HepG2 (cell line): ENCODE measurements around the gene FBXO41. TPM values are rescaled to one million over a fixed set of nuclear protein-coding genes. Genes with fewer than 3 reads are reported as not detected.

Experiments
- ATAC-seq: fragments of 200-7000 bp; cut with Tn5 transposase; 3 replicates; pipeline ENCODE4 v1.9.1; 2020; ENCODE audit warnings: mild to moderate bottlenecking, moderate library complexity
- BruUV-seq: library from RNA; stranded (reverse); fragments of 400-500 nt; replicated peaks from 2 replicates; lab custom pipeline; 2021; lab: Mats Ljungman, UMichigan
- CTCF ChIA-PET: fragments of 300-600 bp; formaldehyde crosslinking; extraction: SDS; loops from one replicate; lab custom pipeline; 2021; ENCODE audit warnings: low total read pairs, inconsistent platforms, low intra/inter-chr PET ratio; lab: Yijun Ruan, JAX
- POLR2A ChIA-PET: fragments of 350-600 bp; sonication (Branson Sonifier 250); formaldehyde crosslinking; loops from one replicate; lab custom pipeline; 2020; ENCODE audit warnings: antibody characterized with exemption, inconsistent platforms; lab: Yijun Ruan, JAX
- DNase-seq: peaks from one replicate; pipeline ENCODE4 v3.0.0-alpha.2; 2015; ENCODE audit warnings: low spot score
- FAIRE-seq: peaks from 3 replicates; lab custom pipeline; 2011; peaks lifted over from hg19 to GRCh38; lab: Jason Lieb, UNC
- H2AFZ ChIP-seq: one replicate; pipeline ENCODE4 v1.6.1; 2011; ENCODE audit warnings: low read length, inconsistent platforms
- H3K27ac ChIP-seq: fragments of 300-600 bp; 3 replicates; pipeline ENCODE4 v1.8.0; 2011; ENCODE audit warnings: mixed run types, mild to moderate bottlenecking, mixed read lengths, low read length, inconsistent platforms; ENCODE audit not compliant: insufficient read depth; ENCODE audit errors: extremely low read length
- H3K27me3 ChIP-seq, 2 experiments: fragments of 200-600 bp in 1 of 2; 2 replicates in 1 of 2; 3 replicates in 1 of 2; pipeline versions ENCODE4 v1.6.0 to v1.8.0; 2011; ENCODE audit warnings: low read length in 2 of 2, mild to moderate bottlenecking in 2 of 2, moderate library complexity in 2 of 2, inconsistent platforms in 1 of 2; ENCODE audit not compliant: insufficient read depth in 2 of 2, control insufficient read depth in 1 of 2
- H3K36me3 ChIP-seq, 2 experiments: fragments of 200-600 bp in 1 of 2; replicated peaks in 1 of 2; 2 replicates in 1 of 2; 3 replicates in 1 of 2; pipeline versions ENCODE4 v1.5.1 to v1.8.0; 2011; ENCODE audit warnings: low read length in 2 of 2, inconsistent platforms in 1 of 2; ENCODE audit not compliant: insufficient read depth in 2 of 2, control insufficient read depth in 1 of 2
- H3K4me1 ChIP-seq: 2 replicates; pipeline ENCODE4 v1.5.1; 2012; ENCODE audit warnings: low read length, inconsistent platforms; ENCODE audit not compliant: insufficient read depth
- H3K4me2 ChIP-seq: 2 replicates; pipeline ENCODE4 v1.6.0; 2011; ENCODE audit warnings: low read depth, low read length, inconsistent platforms
- H3K4me3 ChIP-seq, 3 experiments: fragments of 200-600 bp in 1 of 3; sonication (generic), shearing (Covaris generic) in 1 of 3; replicated peaks in 1 of 3; 2 replicates each; pipeline ENCODE4 v1.5.1; 2011 to 2016; ENCODE audit warnings: low read length in 3 of 3, inconsistent platforms in 2 of 3, low read depth in 2 of 3, mild to moderate bottlenecking in 2 of 3, control low read depth in 1 of 3, mixed read lengths in 1 of 3; ENCODE audit not compliant: insufficient read depth in 1 of 3
- H3K79me2 ChIP-seq: one replicate; pipeline ENCODE4 v1.6.1; 2011; ENCODE audit warnings: low read length, inconsistent platforms; ENCODE audit not compliant: insufficient read depth
- H3K9ac ChIP-seq: 2 replicates; pipeline ENCODE4 v1.6.0; 2011; ENCODE audit warnings: mild to moderate bottlenecking, low read depth, low read length, inconsistent platforms; ENCODE audit not compliant: insufficient read depth
- H3K9me3 ChIP-seq: 2 replicates; pipeline ENCODE4 v1.5.1; 2012; ENCODE audit warnings: mild to moderate bottlenecking, low read length
- H4K20me1 ChIP-seq: 2 replicates; pipeline ENCODE4 v1.6.0; 2011; ENCODE audit warnings: inconsistent platforms, mild to moderate bottlenecking, low read length, moderate library complexity; ENCODE audit not compliant: insufficient read depth
- AGO2 ChIP-seq: fragments of 200-400 bp; formaldehyde crosslinking; optimal IDR thresholded peaks from 2 replicates; pipeline ENCODE3; 2017; ENCODE audit warnings: mild to moderate bottlenecking, low read depth, low read length, moderate library complexity
- TCF7 ChIP-seq: sonication (generic); IDR thresholded peaks from 2 replicates; pipeline ENCODE4 v1.6.1; 2016; ENCODE audit warnings: antibody characterized with exemption, low read depth
- ZNF891 ChIP-seq: sonication (generic); formaldehyde crosslinking; IDR thresholded peaks from 2 replicates; pipeline ENCODE4 v1.5.0; 2020; ENCODE audit warnings: mild to moderate bottlenecking, missing genetic modification reagents
- WGBS: methylation state at CpG from one replicate; pipeline ENCODE4 v1.1.6; 2017; ENCODE audit warnings: low lambda C conversion rate; 5-methylcytosine and 5-hydroxymethylcytosine counted together
- in situ Hi-C: cut with HindIII; loops from 2 replicates; pipeline ENCODE4 v1.10.0; 2017; ENCODE audit warnings: low pct_unique_long_range_greater_than_20kb; ENCODE audit not compliant: extremely low pct_ligation_motif_present
- intact Hi-C: fragments of 100-400 bp; cut with micrococcal nuclease; formaldehyde crosslinking; loops from one replicate; pipeline ENCODE4 v1.10.0; 2022; ENCODE audit not compliant: unreplicated experiment
- polyA plus RNA-seq, 8 experiments: library from polyadenylated mRNA; depleted of rRNA in 3 of 8; stranded (reverse) in 7 of 8; unstranded in 1 of 8; fragments of >200 nt; fragmentation: Illumina TruSeq in 4 of 8; extraction: Trizol in 4 of 8; gene quantifications; 2 replicates each; pipeline versions ENCODE4 v1.2.1 to v1.2.3, GENCODE V29; 2011 to 2016; ENCODE audit warnings: low read depth in 4 of 8, missing spikeins in 1 of 8, mixed read lengths in 1 of 8; ENCODE audit not compliant: insufficient read depth in 1 of 8
- total RNA-seq, 5 experiments: library from RNA; depleted of rRNA; stranded (reverse); fragments of >200 nt; fragmentation: Illumina TruSeq; extraction: Trizol; gene quantifications; 2 replicates each; pipeline ENCODE4 v1.2.3, GENCODE V29; 2016; ENCODE audit warnings: low read depth in 1 of 5
- TF ChIP-seq, protein P1 (sequence below), 2 experiments: IDR thresholded peaks; 2 replicates each; pipeline ENCODE4 v1.6.1; 2011 to 2012; ENCODE audit warnings: low read length in 2 of 2, borderline replicate concordance in 1 of 2, low read depth in 1 of 2, mild to moderate bottlenecking in 1 of 2, moderate library complexity in 1 of 2
- TF ChIP-seq, protein P2 (sequence below): sonication (generic); formaldehyde crosslinking; conservative IDR thresholded peaks from 2 replicates; pipeline ENCODE4 v1.8.1; 2023; ENCODE audit warnings: missing genetic modification reagents

FBXO41 gene
- total and polyA plus RNA-seq, 2 of the 13 experiments (the other 11 are each of a cell fraction or from before 2014, with no cell fraction given), result 4.2 to 10.3 TPM

DNA sequence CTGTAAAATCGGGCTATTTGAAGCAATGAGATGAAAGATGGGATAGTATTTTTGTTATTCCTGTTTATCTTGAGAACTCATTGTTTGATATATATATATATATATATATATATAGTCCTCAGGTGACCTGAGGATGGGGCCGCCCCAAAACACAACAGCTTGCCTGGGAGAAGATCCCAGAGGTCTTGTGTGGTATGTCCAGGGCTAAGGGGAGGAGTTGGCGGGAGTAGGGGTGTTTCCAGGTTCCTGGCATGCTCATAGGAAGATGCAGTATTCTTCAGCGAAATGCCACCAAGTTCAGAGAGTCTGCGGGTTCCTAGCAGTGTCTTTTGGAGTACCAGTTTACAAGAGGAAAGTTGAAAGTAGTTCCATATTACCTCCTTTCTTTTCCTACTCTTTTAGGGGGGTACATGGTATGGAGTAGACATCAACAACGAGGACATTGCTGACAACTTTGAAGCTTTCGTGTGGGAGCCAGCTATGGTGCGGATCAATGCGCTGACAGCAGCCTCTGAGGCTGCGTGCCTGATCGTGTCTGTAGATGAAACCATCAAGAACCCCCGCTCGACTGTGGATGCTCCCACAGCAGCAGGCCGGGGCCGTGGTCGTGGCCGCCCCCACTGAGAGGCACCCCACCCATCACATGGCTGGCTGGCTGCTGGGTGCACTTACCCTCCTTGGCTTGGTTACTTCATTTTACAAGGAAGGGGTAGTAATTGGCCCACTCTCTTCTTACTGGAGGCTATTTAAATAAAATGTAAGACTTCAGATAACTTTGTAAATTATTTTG lies 31.8 kb downstream of the FBXO41 start:
- ChIA-PET POLR2A (interaction anchor here (1.8 kb wide), 1 partner anchor 17 kb away, joined by 7 read pairs; no protein-coding TSS in a partner anchor), CTCF (no interaction called here)
- in situ Hi-C loops (no loop called here), intact Hi-C loops (no loop called here)
- no peak overlapping the region for H3K27ac ChIP-seq
- 98% methylated on average over 17 of the region's 17 CpGs for WGBS
- H3K9ac ChIP-seq, result no peak overlapping the region
- H3K9me3 ChIP-seq, result no peaks in the 10 kb centered on the region
- H3K4me1 ChIP-seq, result peaks cover 30% of the 10 kb centered on the region
- 0 out of 2 replicates have a peak, but pooled peaks have one; percentile 25 for TF ChIP-seq ZNF891
- no peak for TF ChIP-seq TCF7
- TF ChIP-seq AGO2, result peak; percentile 64
- TF ChIP-seq, protein P1, sequence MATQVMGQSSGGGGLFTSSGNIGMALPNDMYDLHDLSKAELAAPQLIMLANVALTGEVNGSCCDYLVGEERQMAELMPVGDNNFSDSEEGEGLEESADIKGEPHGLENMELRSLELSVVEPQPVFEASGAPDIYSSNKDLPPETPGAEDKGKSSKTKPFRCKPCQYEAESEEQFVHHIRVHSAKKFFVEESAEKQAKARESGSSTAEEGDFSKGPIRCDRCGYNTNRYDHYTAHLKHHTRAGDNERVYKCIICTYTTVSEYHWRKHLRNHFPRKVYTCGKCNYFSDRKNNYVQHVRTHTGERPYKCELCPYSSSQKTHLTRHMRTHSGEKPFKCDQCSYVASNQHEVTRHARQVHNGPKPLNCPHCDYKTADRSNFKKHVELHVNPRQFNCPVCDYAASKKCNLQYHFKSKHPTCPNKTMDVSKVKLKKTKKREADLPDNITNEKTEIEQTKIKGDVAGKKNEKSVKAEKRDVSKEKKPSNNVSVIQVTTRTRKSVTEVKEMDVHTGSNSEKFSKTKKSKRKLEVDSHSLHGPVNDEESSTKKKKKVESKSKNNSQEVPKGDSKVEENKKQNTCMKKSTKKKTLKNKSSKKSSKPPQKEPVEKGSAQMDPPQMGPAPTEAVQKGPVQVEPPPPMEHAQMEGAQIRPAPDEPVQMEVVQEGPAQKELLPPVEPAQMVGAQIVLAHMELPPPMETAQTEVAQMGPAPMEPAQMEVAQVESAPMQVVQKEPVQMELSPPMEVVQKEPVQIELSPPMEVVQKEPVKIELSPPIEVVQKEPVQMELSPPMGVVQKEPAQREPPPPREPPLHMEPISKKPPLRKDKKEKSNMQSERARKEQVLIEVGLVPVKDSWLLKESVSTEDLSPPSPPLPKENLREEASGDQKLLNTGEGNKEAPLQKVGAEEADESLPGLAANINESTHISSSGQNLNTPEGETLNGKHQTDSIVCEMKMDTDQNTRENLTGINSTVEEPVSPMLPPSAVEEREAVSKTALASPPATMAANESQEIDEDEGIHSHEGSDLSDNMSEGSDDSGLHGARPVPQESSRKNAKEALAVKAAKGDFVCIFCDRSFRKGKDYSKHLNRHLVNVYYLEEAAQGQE (IDR thresholded peaks at IDR 0.05; ENCODE audit: borderline replicate concordance in 1 of 2, low read depth in 1 of 2, low read length in 2 of 2), result no peak
- TF ChIP-seq, protein P2, sequence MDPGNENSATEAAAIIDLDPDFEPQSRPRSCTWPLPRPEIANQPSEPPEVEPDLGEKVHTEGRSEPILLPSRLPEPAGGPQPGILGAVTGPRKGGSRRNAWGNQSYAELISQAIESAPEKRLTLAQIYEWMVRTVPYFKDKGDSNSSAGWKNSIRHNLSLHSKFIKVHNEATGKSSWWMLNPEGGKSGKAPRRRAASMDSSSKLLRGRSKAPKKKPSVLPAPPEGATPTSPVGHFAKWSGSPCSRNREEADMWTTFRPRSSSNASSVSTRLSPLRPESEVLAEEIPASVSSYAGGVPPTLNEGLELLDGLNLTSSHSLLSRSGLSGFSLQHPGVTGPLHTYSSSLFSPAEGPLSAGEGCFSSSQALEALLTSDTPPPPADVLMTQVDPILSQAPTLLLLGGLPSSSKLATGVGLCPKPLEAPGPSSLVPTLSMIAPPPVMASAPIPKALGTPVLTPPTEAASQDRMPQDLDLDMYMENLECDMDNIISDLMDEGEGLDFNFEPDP (CRISPR knock-in tag), result 0 out of 2 replicates have a peak, but pooled peaks have one; percentile 48
- ATAC-seq, result no peak
- H4K20me1 ChIP-seq, result peaks cover 6% of the 10 kb centered on the region; the same call in 1 of the 2 replicates
- no peaks in the 10 kb centered on the region for H3K27me3 ChIP-seq
- peaks cover 42 to 65% of the 10 kb centered on the region in 2 experiments for H3K36me3 ChIP-seq
- BruUV-seq, result no TSS peak
- no peaks in the 10 kb centered on the region for H3K79me2 ChIP-seq
- H3K4me2 ChIP-seq, result no peak overlapping the region
- no peak for FAIRE-seq
- no peak overlapping the region for H2AFZ ChIP-seq
- DNase-seq, result no peak
- H3K4me3 ChIP-seq, result no peak overlapping the region
